Stimulated activated naive CD8-positive, alpha-beta T cell treated with anti-CD3 and anti-CD28 coated beads, Interleukin-15, amount 100 ng/mL, for 72 hours (primary cell): Measurements from ENCODE around the gene NDUFB2.
"Not testable (repeated sequence)": the region's sequence is repeated elsewhere in the genome, so short reads cannot be mapped to it uniquely, and the experiment has no call there.

Source experiments
- ATAC-seq: fragments of 150-1000 bp; cut with Tn5 transposase; 2 replicates; pipeline ENCODE4 v1.10.0; 2021; ENCODE audit warnings: mild to moderate bottlenecking, moderate library complexity
- DNase-seq, 2 donors: peaks; one replicate each; pipeline ENCODE4 v3.0.0; 2021 to 2022
- H3K27ac Mint-ChIP-seq, 2 donors: one replicate each; pipeline ENCODE4 v1.8.0; 2022; ENCODE audit warnings: mild to moderate bottlenecking in 2 of 2, mixed read lengths in 2 of 2, moderate library complexity in 2 of 2
- H3K27me3 Mint-ChIP-seq: one replicate; pipeline ENCODE4 v1.8.0; 2022; ENCODE audit warnings: mixed read lengths
- H3K4me1 Mint-ChIP-seq: one replicate; pipeline ENCODE4 v1.8.0; 2022; ENCODE audit warnings: mild to moderate bottlenecking, mixed read lengths
- H3K4me3 Mint-ChIP-seq, 2 donors: one replicate each; pipeline ENCODE4 v1.8.0; 2022; ENCODE audit warnings: mild to moderate bottlenecking in 2 of 2, mixed read lengths in 2 of 2, moderate library complexity in 1 of 2
- H3K9me3 Mint-ChIP-seq, 2 donors: one replicate each; pipeline ENCODE4 v1.8.0; 2022; ENCODE audit warnings: mixed read lengths in 2 of 2

Gene NDUFB2

GRCh38 chr7:140696680-140697446, at the start of gene NDUFB2:
Gene NDUFB2 (plus strand): TSS chr7:140696708. CDS start chr7:140696745, 37 bp downstream.
- peaks cover 55% of the 10 kb centered on the region for H3K4me1 Mint-ChIP-seq
- H3K9me3 Mint-ChIP-seq, result no peaks in the 10 kb centered on the region
- peak within 1 kb of the TSS; percentile 94 to 99 for H3K4me3 Mint-ChIP-seq
- DNase-seq, result peak; percentile 73 to 91
- H3K27ac Mint-ChIP-seq, result peak within 1 kb of the TSS; percentile 95 to 97
- ATAC-seq, result peak; percentile 91
- H3K27me3 Mint-ChIP-seq, result no peaks in the 10 kb centered on the region

GRCh38 chr7:140646931-140647647, 49.4 kb upstream of the NDUFB2 start:
- DNase-seq (peak; percentile 28 to 44), ATAC-seq (peak; percentile 94)
- Mint-ChIP-seq H3K4me1 (peaks cover 10% of the 10 kb centered on the region), H3K27ac (peak overlapping the region in 1 of 2 donors; percentile 19), H3K27me3 (peaks cover 39% of the 10 kb centered on the region), H3K4me3 (no peak overlapping the region), H3K9me3 (no peaks in the 10 kb centered on the region)

- Mint-ChIP-seq H3K9me3 (no peaks in the 10 kb centered on the region), H3K4me3 (no peak overlapping the region), H3K27me3 (peaks cover 18% of the 10 kb centered on the region), H3K4me1 (peaks cover 10% of the 10 kb centered on the region), H3K27ac (peak overlapping the region in 1 of 2 donors; percentile 42)
- no peak for DNase-seq
- no peak for ATAC-seq
Observed at GRCh38 chr7:140649556-140650205, 46.8 kb upstream of the NDUFB2 start.

DNA sequence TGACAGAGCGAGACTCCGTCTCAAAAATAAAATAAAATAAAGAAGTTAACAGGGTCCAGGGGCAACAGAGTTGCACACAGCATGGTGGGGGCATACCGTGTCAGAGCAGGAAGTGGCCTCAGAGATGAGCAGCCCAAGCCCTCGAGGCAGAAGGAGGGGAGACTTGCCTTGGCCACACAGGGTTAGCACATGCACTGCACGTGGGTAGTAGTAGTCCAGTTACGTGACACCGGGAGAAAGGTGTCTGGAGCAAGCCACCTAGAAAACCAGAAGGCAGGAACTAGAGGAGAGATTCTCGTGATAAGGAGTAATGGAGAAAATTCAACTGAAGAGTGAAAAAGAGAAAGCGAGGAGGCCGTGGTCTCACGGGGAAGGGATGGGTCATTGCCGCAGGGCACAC, 46.1 kb upstream of the NDUFB2 start:
- Mint-ChIP-seq H3K9me3 (no peaks in the 10 kb centered on the region), H3K27ac (peak overlapping the region in 1 of 2 donors; percentile 54), H3K4me1 (peaks cover 10% of the 10 kb centered on the region), H3K27me3 (peaks cover 15% of the 10 kb centered on the region), H3K4me3 (no peak overlapping the region)
- ATAC-seq, result no peak
- DNase-seq, result no peak

DNA sequence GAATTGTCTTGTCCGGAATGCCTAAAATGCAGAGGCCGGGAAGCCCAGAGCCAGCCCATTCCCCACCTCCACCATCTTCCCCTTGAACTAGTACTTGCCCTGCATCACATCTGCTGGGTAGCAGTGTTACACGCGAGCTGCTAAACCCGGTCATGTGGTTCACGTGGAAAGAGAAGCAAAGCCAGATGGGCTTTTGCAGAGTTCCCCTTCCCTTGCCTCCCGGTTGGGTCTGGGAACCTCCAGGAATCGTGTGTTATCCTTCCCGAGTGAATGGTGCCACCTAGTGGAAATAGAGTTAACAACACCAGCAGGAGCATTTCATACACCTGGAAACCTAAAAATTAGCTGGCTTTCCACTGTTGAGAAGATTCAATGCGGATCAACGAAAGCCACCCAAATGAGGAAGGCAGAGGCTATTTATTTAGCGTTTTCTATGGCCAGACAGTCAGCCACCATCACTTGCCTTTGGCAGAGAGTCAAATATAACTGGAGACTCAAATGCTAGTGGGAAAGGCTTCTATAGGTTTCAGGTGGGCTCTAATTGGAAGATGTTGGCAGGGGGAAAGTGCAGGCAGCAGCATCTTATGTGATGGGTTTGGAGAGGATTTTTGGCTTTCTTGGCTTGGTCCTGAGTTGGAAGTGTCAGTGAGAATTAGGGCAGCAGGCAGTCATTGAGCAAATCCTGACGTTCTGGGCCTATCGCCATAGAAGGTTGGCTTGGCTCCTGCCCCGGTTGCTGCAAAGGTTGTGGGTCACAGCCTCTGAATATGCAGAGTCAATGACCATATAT, 43.0 kb upstream of the NDUFB2 start:
- DNase-seq (no peak), ATAC-seq (no peak)
- H3K27me3 Mint-ChIP-seq, result peaks cover 6% of the 10 kb centered on the region
- no peaks in the 10 kb centered on the region for H3K9me3 Mint-ChIP-seq
- H3K4me1 Mint-ChIP-seq, result peaks cover 19% of the 10 kb centered on the region
- H3K4me3 Mint-ChIP-seq, result no peak overlapping the region
- H3K27ac Mint-ChIP-seq, result no peak overlapping the region

DNA sequence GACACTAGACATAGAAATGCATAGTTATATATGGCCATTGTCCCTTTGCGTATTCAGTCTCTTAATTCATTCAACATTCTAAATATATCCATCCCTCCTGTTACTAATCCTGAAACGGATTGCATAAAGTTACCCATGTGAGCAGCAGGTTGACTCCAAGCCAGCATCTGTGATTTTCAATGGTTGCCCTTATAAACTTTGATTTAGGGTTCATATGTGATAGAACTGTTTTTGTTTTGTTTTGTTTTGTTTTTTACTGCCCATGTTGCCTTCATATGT, 42.5 kb upstream of the NDUFB2 start:
- Mint-ChIP-seq H3K4me1 (peaks cover 19% of the 10 kb centered on the region), H3K27ac (no peak overlapping the region), H3K9me3 (no peaks in the 10 kb centered on the region), H3K4me3 (no peak overlapping the region), H3K27me3 (peaks cover 6% of the 10 kb centered on the region)
- DNase-seq, result no peak
- no peak for ATAC-seq

DNA sequence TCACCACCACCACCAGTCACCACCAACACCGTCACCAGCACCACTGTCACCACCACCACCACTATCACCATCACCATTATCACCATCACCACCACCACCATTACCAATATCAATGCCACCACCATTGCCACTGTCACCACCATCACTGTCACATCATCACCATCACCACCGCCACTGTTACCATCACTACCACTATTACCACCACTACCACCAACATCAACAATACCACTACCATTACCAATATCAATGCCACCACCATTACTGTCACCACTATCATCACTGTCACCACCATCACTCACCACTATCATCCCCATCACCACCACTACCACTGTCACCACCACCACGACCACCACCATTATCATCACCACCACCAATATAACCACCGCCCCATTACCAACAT, 41.8 kb upstream of the NDUFB2 start:
- Mint-ChIP-seq H3K4me3 (no peak overlapping the region), H3K27ac (peak overlapping the region in 1 of 2 donors; percentile 30)
- no peak for ATAC-seq

DNA sequence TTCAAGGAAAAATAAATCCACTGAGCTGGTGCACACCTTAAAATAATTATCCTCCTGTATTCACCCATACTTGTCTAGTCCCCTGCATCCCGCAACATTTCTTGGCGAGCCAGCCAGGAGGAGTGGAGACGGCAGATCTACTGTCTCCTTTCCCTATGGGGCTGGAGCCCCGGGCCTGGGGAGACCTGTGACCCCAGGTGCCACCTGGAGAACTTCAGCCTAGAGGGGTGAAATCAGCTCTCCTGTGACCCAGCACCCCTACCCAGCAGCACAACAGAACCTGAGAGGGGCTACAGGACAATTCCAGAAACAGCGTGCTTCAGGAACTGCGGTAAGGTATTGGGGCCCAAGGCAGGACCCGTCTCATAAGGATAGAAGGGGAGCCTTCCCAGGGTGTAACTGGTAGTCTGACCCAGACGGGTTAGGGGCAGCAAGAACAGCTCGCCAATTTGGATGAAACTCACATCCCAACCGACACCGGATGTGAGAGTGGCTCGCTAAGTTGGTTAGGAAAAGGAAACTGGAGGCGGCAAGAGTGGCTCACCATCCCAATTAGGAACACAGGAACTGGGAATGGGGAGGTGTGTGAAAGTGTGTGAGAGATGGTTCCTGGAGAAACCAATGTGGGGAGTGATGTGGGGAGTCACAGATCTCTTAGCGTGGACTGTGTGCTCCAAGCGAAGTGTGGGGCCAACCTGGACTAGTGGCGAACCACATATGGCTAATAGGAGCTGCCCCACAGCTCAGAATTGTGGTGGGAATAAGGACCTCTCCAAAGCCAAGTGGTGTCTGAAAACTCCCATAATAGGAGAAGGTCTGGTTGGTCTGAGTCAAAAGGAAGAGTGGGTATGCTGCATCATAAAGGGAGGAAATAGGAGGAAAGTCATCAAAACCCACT, 40.7 kb upstream of the NDUFB2 start:
- Mint-ChIP-seq H3K27me3 (no peaks in the 10 kb centered on the region), H3K4me3 (peak overlapping the region; percentile 70 to 88), H3K9me3 (no peaks in the 10 kb centered on the region)

More for the DNA sequence above, 41.8 kb upstream of the NDUFB2 start:
- DNase-seq, result no peak
- peaks cover 1% of the 10 kb centered on the region for H3K27me3 Mint-ChIP-seq
- H3K4me1 Mint-ChIP-seq, result peaks cover 19% of the 10 kb centered on the region
- no peaks in the 10 kb centered on the region for H3K9me3 Mint-ChIP-seq

DNA sequence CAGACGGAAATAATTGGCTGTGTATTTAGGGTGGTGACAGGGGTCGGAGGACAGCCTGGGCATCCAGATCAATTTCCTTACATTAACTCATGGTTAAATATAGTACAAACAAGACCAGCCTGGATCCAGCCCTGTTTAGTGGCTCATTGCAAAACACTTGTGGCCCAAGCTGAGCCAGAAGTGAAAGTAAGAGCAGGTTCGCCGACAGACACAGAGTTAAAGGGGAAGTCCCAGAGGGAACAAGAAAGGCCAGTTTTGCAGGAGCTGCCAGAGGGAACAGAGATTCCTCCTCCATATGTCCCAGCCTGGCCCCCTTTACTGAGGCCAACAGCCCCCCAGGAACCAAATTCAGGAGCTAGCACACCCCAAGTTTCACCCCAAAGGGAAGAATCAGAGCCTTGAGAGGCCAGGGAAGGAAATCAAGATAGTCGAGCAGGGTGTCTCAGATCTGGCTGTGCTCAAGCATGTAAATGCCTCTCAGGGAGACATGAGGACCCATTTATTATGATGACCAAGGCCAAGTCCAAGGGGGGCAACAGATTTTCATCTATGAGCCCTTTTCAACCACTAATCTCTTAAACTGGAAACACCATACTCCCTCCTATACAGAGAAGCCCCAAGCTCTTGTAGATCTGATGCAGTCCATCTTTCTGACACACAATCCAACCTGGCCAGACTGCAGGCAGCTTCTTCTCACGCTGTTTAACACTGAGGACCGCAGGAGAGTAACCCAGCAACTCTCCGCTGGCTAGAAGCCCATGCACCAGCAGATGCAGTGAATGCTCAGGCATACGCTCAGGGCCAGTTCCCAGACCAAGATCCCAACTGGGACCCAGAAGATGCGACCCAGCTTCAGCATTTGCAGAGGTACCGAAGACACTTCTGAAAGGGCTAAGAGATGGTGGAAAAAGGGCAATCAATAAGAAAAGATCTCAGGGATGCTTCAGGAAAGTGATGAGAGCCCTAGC, 39.7 kb upstream of the NDUFB2 start:
- H3K9me3 Mint-ChIP-seq, result no peaks in the 10 kb centered on the region
- H3K4me1 Mint-ChIP-seq, result peaks cover 19% of the 10 kb centered on the region
- peak overlapping the region; percentile 60 to 92 for H3K27ac Mint-ChIP-seq
- no peaks in the 10 kb centered on the region for H3K27me3 Mint-ChIP-seq
- DNase-seq (peak in 1 of 2 donors; percentile 51), ATAC-seq (peak; percentile 93)
- H3K4me3 Mint-ChIP-seq, result peak overlapping the region; percentile 70 to 88

More for the DNA sequence above, 40.7 kb upstream of the NDUFB2 start:
- Mint-ChIP-seq H3K4me1 (peaks cover 19% of the 10 kb centered on the region), H3K27ac (no peak overlapping the region)
- DNase-seq (no peak), ATAC-seq (no peak)

DNA sequence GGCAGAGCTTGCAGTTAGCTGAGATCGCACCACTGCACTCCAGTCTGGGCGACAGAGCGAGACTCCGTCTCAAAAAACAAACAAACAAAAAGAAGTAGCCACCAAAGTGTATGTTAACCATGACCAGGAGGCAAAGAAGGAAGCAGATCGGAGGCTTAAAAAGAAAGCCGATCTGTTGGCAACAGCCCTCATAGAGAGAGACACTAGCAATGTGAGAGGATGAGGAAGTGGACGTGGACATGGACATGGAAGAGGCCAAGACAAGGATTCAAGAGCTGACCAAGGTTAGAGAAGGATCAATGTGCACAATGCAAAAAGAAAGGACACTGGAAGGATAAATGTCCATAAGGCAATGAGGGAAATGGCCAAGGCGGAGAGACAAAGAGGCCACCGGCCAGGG, 38.6 kb upstream of the NDUFB2 start:
- DNase-seq (no peak), ATAC-seq (no peak)
- Mint-ChIP-seq H3K27me3 (no peaks in the 10 kb centered on the region), H3K27ac (no peak overlapping the region), H3K4me3 (no peak overlapping the region), H3K9me3 (no peaks in the 10 kb centered on the region), H3K4me1 (peaks cover 19% of the 10 kb centered on the region)

GRCh38 chr7:140659856-140660255, 36.7 kb upstream of the NDUFB2 start:
- DNase-seq (no peak), ATAC-seq (no peak)
- Mint-ChIP-seq H3K9me3 (no peaks in the 10 kb centered on the region), H3K27ac (no peak overlapping the region), H3K4me1 (peaks cover 19% of the 10 kb centered on the region), H3K4me3 (no peak overlapping the region), H3K27me3 (peaks cover under 1% of the 10 kb centered on the region)

GRCh38 chr7:140661124-140661523, 35.4 kb upstream of the NDUFB2 start:
- Mint-ChIP-seq H3K4me1 (peaks cover 12% of the 10 kb centered on the region), H3K9me3 (no peaks in the 10 kb centered on the region), H3K27me3 (peaks cover 10% of the 10 kb centered on the region), H3K4me3 (no peak overlapping the region), H3K27ac (no peak overlapping the region)
- ATAC-seq (no peak), DNase-seq (no peak)

DNA sequence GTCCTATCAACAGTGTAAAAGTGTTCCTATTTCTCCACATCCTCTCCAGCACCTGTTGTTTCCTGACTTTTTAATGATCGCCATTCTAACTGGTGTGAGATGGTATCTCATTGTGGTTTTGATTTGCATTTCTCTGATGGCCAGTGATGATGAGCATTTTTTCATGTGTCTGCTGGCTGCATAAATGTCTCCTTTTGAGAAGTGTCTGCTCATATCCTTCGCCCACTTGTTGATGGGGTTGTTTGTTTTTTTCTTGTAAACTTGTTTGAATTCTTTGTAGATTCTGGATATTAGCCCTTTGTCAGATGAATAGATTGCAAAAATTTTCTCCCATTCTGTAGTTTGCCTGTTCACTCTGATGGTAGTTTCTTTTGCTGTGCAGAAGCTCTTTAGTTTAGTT, 33.6 kb upstream of the NDUFB2 start:
- not testable (repeated sequence) for H3K9me3 Mint-ChIP-seq, H3K4me3 Mint-ChIP-seq, ATAC-seq, H3K4me1 Mint-ChIP-seq, DNase-seq, H3K27ac Mint-ChIP-seq
- peaks cover 10% of the 10 kb centered on the region for H3K27me3 Mint-ChIP-seq

- no peak for ATAC-seq
- peaks cover 7% of the 10 kb centered on the region for H3K4me1 Mint-ChIP-seq
- no peak for DNase-seq
- no peaks in the 10 kb centered on the region for H3K9me3 Mint-ChIP-seq
- peaks cover 10% of the 10 kb centered on the region for H3K27me3 Mint-ChIP-seq
- H3K27ac Mint-ChIP-seq, result no peak overlapping the region
- no peak overlapping the region for H3K4me3 Mint-ChIP-seq
Observed at GRCh38 chr7:140667476-140667875, 29.0 kb upstream of the NDUFB2 start.
